Measurements from ENCODE around the gene DAPK1. TPM values are rescaled to one million over a fixed set of nuclear protein-coding genes. Genes with fewer than 3 reads are reported as not detected.

DAPK1 gene
- total RNA-seq, 1 donor from 2014 or later = 179 TPM

DNA sequence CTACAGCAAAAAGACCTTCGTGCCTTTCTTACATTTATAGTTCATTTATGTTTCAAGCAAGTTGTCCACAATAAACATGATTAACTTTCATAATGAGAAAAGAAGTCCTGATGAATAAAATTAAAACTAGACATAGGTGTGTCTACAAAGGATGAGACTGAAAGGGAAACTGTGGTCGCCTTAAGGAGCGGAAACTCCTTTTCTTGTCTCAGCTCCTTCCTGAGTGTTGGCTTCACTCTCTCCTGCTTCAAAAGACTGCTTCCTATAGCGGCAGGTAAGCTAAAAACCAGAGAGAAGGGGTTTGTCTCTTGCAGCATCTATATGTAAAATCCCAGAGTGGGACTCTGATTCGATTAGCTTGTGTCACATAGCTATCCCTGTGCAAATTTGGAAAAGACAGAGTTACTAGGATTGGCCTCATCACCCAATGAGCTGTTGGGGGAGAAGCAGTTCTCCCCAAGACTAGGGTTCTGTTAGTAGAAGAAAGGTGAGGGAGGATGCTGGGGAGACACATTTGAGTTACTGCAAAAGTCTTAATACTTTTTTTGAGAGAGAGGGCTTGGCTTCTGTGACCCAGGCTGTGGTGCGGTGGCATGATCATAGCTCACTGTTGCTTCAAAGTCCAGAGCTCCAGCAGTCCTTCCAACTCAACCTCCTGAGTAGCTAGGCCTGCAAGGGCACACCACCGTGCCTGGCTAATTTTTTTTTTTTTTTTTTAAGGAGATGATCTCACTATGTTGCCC is 211.5 kb downstream of the DAPK1 start:
- DNase-seq (ENCODE audit: low spot score) = no peak

DNA sequence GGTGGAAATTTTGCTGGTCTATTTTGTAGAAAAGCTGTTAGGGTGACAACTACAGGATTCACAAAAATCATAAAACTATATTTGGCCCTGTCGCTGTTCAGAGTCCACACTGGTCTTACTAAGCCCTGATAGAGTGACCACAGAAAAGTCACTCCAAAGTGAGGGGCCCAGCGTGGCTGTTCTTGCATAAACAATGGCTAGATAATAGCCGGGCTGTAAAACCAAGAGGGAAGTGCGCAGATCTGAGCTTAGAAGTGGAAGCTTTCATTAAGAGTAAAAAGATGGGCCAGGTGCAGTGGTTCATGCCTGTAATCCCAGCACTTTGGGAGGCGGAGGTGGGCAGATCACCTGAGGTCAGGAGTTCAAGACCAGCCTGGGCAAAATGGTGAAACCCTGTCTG is 212.8 kb downstream of the DAPK1 start:
- DNase-seq (ENCODE audit: low spot score) = no peak

DNA sequence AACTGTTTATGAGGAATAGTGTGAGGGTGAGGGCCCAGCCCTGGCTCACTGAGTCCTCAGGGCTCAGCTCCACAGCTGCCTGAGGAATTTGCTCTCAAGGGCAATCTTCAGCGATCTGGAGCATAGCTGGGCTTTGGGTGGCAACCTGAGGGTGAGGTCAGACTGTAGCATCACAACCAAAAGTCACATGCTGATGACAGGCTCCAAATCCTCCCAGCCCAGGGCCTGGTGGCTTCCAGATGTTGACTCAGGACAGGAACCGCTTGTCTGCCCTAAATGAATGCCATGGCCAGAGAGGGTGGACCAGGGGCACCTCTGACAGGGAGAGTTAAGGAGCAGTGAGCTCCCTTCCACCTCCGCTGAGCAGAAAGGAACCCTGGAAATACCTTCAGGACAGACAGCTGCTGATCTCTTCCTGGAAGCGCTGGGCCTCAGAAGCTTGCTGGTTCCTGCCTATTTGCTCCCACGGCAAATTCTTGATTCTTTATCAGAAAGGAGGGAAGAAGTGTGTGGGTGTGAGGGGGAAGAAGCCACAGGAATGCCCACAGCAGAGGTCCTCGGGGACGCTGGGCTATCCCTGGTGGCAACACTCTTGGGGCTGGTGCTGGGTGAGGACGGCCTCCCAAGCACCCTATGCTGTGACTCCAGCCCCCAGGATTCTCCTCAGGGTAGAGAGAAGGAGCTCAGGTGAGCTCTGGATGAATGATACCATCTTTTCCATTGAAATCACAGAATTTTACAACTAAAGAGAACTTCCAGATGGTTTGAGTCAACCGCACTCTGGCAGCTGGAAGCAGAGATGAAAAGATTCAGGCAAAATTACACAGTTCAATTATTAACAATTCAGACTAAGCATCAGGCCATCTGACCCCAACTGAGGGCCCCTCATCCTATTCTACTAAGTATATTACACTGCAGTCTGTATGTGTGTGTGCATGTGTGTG is 214.5 kb downstream of the DAPK1 start:
- DNase-seq (ENCODE audit: low spot score) = no peak

DNA sequence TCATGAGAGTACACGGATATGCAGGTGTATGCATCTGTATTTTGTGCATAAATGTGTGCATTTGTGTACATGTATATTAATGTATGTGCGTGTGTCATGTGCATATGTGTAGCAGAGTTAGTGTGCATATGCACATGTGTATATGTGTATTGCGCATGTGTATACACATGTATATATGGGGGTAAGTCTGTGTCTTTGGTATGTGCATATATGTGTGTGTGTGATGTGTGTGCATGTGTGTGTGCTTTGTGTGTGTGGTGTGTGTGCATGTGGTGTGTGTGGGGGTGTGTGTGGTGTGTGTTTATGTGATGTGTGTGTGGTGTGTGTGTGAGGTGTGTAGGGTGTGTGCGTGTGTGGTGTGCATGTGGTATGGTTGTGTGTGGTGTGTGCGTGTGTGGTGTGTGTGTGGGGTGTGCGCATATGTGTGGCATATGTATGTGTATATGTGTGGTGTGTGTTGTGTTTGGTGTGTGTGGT is 215.2 kb downstream of the DAPK1 start:
- no peak for DNase-seq (ENCODE audit: low spot score)

DNA sequence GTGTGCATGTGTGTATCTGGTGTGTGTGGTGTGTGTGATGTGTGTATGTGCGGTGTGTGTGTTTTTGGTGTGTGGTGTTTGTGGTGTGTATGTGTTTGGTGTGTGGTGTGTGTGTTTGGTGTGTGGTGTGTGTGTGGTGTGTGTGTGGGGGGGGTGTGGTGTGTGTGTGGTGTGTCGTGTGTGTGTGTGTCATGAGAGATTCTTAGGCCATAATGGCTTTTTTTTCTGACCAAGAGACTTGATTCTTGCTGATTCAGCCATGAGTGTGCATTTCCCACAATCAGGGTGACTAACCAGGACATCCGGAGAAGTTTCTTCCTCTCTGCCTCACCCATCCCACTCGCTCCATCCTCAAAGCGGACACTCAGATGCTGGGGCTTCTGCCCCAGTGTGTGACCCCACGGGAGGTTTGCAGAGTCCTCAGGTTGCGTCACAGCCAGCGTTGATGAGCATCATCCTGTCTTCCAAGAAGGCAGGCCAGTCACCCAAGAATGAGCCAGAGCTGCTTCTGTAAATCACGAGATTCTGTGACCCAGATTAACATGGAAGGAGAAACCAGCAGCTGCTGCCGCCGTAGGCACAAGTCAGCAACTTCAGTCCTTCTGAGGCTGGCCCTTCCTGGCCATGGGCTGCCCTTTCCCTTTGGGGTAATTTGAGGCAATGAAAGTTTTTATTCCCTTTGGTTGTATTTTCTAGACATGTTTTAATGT is 215.8 kb downstream of the DAPK1 start:
- DNase-seq (ENCODE audit: low spot score) = peak; percentile 84

DNA sequence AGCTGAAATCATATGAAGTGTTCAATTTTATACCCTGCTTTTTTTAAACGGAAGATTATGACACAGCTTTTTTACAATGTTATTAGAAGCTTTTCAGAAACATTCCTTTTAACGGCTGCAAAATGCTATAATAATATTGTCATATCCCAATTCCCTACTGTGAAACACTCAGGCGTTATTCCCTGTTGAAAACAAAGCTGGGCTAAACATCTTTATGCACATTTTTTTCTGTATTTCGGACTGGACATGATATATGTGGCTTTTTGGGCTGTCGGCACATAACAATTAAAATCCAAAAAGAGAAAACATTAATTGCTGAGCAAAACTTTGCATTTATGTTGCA is 216.3 kb downstream of the DAPK1 start:
- DNase-seq (ENCODE audit: low spot score) = no peak

DNA sequence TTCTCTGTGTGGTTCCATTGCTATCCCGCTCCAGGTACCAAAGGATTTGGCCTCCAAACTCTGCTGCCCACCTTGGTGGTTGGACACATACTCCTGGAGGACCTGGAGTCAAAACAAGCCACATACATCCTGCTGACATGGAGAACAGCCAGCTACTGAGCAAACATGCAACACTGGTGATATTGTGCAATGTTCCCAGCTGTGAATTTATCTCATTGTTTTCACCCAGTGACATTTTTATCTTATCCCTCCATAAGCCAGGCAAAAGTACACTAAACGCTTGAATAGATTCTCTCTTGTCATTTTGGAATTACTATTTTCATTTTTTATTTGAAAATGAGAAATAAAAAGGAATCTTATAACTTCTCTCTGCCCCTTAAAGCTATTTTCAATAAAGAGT is 217.2 kb downstream of the DAPK1 start:
- peak; percentile 67 for DNase-seq (ENCODE audit: low spot score)

DNA sequence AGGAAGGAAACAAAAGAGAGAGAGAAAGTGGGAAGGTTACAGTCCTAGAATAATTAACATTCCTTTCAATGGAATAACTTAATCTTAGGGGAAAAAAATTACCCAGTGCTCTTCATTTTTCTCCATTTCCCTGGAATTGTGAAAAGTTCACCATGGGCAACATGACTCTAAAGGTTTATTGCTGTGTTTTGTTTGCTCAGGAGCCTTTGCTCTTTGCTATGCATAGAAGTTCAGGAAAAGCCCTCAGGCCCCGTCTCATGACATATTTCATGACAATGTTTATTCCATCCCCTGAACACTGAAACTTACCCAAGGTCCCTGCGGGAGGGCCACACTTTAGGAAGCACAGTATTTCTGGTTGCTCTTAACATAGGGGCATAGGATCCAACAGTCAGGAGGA is 218.5 kb downstream of the DAPK1 start:
- no peak for DNase-seq (ENCODE audit: low spot score)

DNA sequence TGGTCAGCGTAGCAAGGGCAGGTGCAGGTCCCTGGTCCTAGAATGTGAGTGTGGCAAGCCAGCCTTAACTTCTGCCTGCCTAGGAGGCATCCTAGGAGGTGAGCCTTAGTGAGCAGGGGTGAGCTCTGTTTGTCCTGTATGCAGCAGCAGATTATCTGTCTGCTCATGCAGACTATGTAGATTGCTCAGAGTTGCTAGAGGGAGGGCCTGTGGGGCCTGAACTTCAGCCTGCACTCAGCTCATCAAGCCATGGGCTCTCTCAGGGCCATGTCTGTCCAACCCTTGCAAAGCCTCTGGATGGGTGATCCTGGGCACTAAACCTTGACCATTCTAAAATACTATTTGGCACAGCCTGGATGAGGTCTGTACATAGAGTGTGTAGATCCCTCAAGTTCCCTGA is 219.8 kb downstream of the DAPK1 start:
- no peak for DNase-seq (ENCODE audit: low spot score)

DNA sequence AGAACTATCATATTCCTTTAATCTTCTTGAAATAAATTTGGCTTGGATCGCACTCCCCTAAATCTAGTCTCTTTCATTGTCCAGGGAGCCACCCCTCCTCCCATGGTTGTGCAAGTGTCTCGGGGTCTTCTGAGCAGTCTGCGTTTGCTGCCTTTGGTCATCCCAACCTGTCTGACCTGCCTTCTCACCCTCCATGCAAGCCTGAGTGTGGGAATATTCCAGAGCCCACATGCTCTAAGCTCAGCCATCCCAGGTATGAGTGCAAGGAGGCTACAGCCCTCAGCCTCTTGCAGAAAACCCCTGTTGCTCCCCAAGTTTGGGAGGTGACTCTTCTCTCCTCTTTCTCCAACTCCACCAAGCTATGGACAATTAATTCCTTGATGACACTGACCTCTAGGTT is 220.6 kb downstream of the DAPK1 start:
- no peak for DNase-seq (ENCODE audit: low spot score)

DNA sequence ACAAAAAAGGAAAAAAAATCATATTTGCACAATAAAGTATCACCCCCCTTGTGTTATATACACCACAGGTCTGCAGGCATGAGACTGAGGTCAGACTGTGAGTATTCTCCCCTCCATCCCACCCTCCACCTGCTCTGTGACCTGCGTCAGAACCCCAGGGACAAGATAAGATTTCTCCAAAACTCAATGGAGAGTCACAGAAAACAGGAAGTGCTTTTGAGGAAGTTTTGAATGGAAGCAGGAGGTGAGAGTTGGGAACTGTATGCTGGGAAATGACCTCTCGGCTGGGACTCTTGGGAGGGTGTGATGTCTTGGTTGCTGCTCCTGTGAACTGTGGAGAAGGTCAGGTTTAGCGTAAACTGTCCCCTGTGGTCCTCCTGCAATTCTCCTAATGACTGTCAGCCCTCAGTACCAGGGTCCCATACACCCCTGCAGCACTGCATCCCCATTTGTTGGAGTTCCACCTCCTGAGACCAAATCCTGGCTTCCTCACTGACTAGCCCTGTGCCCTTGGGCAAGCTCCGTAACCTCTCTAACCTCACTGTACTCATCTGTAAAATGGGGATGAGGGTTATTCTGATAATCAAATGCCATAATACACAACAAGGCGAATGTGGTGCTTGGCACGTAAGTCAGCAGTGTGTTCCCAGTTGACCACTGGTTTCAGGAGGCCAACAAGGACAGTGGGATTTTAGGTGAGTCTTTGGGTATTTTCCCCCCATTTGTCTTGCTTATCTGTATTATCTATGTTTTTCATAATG is 221.4 kb downstream of the DAPK1 start:
- no peak for DNase-seq (ENCODE audit: low spot score)

DNA sequence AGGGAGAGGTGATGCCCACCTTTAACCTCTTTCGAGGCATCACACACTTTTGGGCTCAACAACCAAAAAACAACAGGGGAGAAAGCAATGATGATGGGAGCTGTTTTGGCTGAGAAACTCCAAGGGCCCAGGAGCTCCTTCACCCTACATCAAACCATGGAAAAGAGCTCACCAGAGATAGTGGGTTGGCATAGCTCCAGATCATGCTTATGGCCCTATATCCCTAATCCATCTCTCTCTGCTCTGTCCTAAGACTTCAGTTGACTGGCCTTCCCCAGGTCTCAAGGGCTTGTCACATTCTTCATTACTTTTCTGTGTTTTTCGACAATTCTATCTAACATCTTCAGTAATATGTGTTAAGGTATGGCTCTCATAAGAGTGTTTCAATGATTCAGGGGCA is 222.5 kb downstream of the DAPK1 start:
- DNase-seq (ENCODE audit: low spot score) = no peak

DNA sequence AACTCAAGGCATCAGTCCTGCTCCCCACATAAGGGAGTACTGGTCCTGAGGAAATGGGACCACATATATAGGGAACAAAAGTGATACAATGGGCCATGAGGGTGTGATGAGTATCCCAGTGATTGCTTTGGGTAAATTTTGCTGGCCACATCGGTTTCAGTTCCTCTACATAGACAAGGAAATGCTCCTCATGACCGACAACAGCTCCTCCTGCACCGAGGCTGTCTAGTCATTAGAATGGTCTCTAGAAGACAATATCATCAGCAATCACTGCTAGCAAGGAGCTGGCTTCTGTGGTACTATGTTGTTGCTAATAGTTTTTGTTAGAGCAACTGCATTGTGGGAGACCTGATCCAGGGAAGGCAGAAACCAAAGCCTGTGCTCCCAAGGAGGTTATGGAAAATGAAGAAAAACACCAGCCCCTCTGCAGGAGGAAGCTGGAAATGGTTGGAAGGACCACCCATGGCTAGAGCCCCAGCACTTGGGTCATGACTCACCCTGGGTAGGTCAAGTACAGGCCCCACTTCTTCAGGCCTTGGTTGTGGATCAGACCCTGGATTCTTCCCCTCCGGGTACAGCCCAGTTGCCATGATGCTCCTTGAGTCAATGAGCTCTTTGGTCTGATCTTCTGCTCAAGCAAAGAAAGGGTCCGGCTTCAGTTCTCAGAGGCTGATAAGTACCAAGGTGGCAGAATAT is 224.9 kb downstream of the DAPK1 start:
- no peak for DNase-seq (ENCODE audit: low spot score)

DNA sequence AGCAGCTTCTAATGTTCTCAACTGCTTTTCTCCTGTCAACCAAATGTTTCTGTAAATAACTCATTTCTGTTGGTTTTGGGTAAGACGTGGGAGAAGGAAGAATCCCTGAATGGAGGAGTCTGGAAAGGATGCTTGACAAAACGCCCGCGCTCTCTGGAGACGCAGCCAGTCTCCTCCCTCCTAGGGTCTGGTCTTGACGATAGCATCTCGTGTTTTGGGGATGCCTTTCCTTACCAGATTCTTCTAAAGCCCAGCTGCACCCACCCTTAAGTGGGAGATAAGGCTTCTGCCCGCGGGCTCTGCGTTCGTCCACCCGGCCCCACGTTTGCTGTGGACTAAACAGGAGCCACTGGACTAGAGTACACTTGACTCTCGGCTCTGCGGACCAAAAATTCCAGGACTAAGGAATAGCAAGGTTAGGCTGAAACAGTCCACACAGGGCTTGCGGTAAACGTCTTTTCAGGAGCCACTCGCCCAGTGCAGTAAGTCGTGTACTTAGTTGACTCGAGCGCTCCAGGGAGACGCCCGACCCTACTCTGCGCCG is 227.8 kb downstream of the DAPK1 start:
- no peak for DNase-seq (ENCODE audit: low spot score)

DNA sequence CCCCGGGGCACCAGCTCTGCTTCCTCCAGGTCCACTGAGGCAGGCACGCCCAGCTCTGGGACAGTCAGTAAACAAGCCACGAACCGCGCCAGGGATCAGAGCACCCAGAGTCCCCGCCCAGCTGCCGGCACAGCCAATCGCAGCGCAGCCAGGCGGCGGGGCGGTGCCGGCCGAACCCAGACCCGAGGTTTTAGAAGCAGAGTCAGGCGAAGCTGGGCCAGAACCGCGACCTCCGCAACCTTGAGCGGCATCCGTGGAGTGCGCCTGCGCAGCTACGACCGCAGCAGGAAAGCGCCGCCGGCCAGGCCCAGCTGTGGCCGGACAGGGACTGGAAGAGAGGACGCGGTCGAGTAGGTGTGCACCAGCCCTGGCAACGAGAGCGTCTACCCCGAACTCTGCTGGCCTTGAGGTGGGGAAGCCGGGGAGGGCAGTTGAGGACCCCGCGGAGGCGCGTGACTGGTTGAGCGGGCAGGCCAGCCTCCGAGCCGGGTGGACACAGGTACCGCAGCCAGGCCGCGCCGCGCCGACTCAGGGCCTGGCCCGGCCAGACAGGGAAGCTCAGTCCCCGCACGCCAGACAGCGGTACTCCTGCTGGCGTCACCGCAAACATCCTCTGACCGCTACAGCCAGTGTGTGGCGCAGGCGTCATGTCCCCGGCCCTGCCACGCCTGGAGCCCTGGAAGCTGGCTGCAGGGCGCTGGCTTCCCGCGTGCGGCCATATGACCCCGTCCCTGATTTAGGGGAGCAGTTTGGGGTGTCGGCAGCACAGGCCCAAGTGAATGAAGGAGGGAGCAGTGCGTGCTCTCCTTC is 228.4 kb downstream of the DAPK1 start, which contains the start of gene CTSL:
Gene CTSL (plus strand): TSS at position 220 of the 810 bp plus-strand sequence. CDS start 1,485 bp downstream, outside the sequence.
- peak; percentile 93 for DNase-seq (ENCODE audit: low spot score)

DNA sequence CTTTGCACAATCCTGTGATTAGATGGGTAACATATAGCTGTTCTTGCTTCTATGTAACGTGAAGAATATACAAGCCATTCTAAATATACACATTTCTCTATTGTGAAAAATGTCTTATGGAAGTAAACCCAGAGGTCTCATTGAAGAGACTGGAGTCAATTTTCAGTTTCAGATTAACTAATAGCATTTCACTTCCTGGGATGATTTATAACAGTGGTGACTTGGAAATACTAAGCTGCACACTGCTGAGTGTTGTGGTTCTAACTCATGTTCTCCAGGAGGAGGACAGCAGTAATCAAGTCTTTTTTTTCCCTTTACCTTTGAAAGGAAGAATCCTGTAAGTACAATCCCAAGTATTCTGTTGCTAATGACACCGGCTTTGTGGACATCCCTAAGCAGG is 231.6 kb downstream of the DAPK1 start:
- DNase-seq (ENCODE audit: low spot score) = no peak

DNA sequence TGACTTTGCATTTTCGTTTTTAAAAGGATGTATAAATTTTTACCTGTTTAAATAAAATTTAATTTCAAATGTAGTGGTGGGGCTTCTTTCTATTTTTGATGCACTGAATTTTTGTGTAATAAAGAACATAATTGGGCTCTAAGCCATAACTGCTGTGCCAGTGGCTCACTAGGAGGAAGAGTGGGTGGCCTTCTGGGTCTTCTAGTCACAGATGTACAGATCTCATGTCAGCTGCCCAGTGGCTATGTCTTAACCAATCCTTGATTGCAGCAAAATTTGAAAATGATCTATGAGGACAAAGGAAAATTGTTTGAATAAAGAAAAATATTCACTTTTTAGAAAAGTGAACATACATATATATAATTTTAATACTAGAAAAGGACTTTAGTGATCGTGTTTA is 233.7 kb downstream of the DAPK1 start:
- no peak for DNase-seq (ENCODE audit: low spot score)

DNA sequence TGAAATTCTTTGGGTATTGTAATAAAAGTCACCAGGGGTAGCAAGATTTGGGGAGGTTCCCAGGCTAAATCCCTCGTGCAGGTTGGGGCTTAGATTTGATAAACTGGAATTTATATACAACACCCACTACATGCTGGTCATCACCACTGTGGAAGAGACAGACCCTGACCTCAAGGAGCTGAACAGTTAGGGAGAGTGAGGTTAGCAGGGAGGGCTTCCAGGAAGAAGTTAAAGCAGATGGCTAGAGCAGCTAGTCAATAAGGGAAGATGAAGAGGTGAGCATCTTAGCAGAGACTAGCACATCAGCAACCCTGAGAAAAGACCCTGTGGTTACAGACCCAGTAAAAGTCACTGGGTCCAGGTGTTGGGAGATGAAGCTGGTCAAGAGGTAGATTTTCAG is 234.7 kb downstream of the DAPK1 start:
- DNase-seq (ENCODE audit: low spot score) = no peak

DNA sequence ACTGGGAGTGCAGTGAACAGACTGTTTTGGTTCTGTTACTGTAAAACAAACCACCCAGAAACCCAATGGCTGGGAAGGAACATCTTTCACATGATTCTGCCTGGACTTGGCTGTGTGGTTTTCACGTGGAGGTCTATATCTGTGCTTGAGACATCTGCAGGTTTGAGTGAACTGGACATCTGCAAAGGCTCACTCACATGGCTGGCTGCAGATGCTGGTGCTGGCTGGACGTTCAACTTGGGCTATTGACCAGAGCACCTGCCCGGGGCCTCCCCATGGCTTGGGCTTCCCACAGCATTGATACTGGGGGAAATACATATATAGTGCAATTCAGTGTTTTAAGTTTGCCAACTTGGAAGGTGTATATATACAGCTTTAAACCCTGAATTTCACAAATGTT is 235.1 kb downstream of the DAPK1 start:
- DNase-seq (ENCODE audit: low spot score) = no peak
